Measurements from ENCODE around the gene SLC18A2.
"Not testable (repeated sequence)": the region's sequence is repeated elsewhere in the genome, so short reads cannot be mapped to it uniquely, and the experiment has no call there.

SLC18A2 gene

GRCh38 chr10:117240621-117241529 is at the start of gene SLC18A2:
SLC18A2 (plus strand) TSS chr10:117241114; CDS start chr10:117241694, 580 bp downstream.
- no peak for DNase-seq (ENCODE audit: low spot score)

GRCh38 chr10:117197189-117197588 is 43.7 kb upstream of the SLC18A2 start, which contains the start of gene KCNK18:
KCNK18 (plus strand) TSS chr10:117197489; CDS start chr10:117197489, 0 bp downstream.
- no peak for DNase-seq (ENCODE audit: low spot score)

GRCh38 chr10:117198088-117198487 is 42.8 kb upstream of the SLC18A2 start:
- DNase-seq (ENCODE audit: low spot score): no peak

GRCh38 chr10:117201826-117202225 is 39.1 kb upstream of the SLC18A2 start:
- DNase-seq (ENCODE audit: low spot score): no peak

- DNase-seq (ENCODE audit: low spot score): no peak
Measured at GRCh38 chr10:117204316-117204715, 36.6 kb upstream of the SLC18A2 start.

- DNase-seq (ENCODE audit: low spot score): no peak
Measured at GRCh38 chr10:117212176-117212575, 28.7 kb upstream of the SLC18A2 start.

- peak; percentile 73 for DNase-seq (ENCODE audit: low spot score)
Measured at GRCh38 chr10:117214401-117214800, 26.5 kb upstream of the SLC18A2 start.

GRCh38 chr10:117215079-117215478 is 25.8 kb upstream of the SLC18A2 start:
- DNase-seq (ENCODE audit: low spot score): no peak

GRCh38 chr10:117216028-117216427 is 24.9 kb upstream of the SLC18A2 start:
- no peak for DNase-seq (ENCODE audit: low spot score)

- peak; percentile 75 for DNase-seq (ENCODE audit: low spot score)
Measured at GRCh38 chr10:117216611-117217195, 24.2 kb upstream of the SLC18A2 start.

GRCh38 chr10:117217196-117217761 is 23.6 kb upstream of the SLC18A2 start:
- peak; percentile 53 for DNase-seq (ENCODE audit: low spot score)

- DNase-seq (ENCODE audit: low spot score): no peak
Measured at GRCh38 chr10:117218654-117219053, 22.3 kb upstream of the SLC18A2 start.

GRCh38 chr10:117221156-117221711 is 19.7 kb upstream of the SLC18A2 start:
- DNase-seq (ENCODE audit: low spot score): peak; percentile 95

- DNase-seq (ENCODE audit: low spot score): no peak
Measured at GRCh38 chr10:117222552-117222951, 18.4 kb upstream of the SLC18A2 start.

- no peak for DNase-seq (ENCODE audit: low spot score)
Measured at GRCh38 chr10:117222976-117223692, 17.8 kb upstream of the SLC18A2 start.

- DNase-seq (ENCODE audit: low spot score): peak; percentile 17
Measured at GRCh38 chr10:117223693-117224430, 17.1 kb upstream of the SLC18A2 start.

- no peak for DNase-seq (ENCODE audit: low spot score)
Measured at GRCh38 chr10:117224881-117225280, 16.0 kb upstream of the SLC18A2 start.

GRCh38 chr10:117226813-117227451 is 14.0 kb upstream of the SLC18A2 start:
- DNase-seq (ENCODE audit: low spot score): peak; percentile 62

GRCh38 chr10:117228210-117228609 is 12.7 kb upstream of the SLC18A2 start:
- no peak for DNase-seq (ENCODE audit: low spot score)

GRCh38 chr10:117230107-117230506 is 10.8 kb upstream of the SLC18A2 start:
- not testable (repeated sequence) for DNase-seq (ENCODE audit: low spot score)
